DMS153 (cell line): ENCODE measurements around the gene IGFBP5.

Experiments
- DNase-seq: peaks from one replicate; lab custom pipeline; 2025; lab: John Stamatoyannopoulos, UW

Gene IGFBP5

DNA sequence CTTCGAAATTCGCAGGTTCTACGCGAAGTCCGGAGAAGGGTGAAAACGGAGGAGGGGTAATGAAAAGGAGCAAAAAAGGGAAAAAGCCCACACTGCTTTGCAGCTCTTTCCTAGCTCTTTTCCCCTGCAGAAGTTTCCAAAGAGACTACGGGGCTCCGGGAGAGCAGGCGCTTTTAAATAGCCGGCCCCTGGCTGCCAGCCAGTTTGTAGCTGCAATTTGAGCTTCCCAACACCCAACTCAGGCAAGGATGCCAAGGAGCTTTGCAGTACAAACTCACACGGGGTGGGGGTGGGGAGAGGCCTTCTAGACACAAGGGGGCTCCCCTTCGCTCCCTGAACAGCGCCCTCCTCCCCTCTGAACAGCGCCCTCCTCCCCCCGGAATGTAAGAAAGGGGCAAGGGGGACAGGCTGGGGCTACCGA lies at the start of gene IGFBP5:
Gene IGFBP5, minus strand, starts transcription at position 149 of the 421 bp plus-strand sequence. CDS start 774 bp downstream, outside the sequence.
- peak; percentile 82 for DNase-seq

DNA sequence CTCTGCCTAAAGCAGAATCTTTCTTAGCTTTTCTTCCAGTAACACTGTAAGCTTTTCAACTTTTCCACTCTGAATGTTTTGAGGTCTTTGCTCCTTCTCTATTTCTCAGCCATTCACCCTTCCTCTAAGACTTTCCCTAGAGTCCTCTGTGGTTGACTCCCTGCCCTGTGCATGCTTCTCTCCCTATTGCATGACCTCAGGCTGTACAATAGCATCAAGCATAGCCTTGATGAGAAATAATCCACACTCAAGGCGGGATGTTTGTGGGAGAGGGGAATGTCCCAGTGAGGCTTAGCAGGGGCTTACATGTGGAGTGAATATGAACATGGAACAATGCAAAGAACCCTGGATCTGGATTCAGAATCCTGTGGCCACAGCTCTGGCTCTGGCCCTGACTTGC lies 48.4 kb upstream of the IGFBP5 start:
- no peak for DNase-seq

- no peak for DNase-seq
Measured at GRCh38 chr2:216742411-216742810, 47.1 kb upstream of the IGFBP5 start.

DNA sequence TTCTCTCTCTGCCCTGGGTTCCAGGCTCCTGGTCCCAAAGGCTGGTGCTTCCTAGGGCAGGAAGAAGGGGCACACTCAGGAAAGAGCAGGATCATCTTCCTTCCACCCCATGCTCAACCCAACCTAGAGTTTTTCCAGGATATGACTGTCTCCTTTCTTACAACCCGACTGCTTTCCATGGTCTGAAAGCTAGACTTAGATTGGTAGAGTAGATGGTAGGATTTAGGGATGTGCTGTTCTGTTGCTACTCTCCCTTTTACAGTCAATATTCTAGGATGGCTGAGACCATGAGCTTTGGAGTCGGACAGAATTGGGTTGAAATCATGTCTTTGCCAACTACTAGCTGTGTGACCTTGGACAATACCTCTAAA lies 45.9 kb upstream of the IGFBP5 start:
- no peak for DNase-seq

- peak; percentile 39 for DNase-seq
Measured at GRCh38 chr2:216740557-216741222, 45.3 kb upstream of the IGFBP5 start.

DNA sequence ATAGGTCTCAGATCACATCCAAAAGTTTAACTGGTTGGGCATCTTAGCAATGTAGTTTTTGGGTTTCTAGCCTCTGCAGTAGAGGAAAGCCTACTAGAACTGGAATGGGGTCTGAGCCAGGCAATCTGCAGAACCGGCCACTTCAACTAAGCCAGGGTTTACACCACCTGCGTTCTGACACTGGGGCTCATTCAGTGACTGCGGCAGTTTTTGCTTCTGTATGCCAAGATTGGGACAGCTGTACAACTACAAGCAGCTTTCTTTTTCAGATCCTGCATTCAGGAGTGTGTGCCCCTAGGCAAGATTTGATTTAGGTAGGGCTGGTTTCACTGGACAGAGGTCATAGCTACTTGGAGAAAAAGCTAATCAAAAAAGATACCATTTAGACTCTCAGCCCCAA lies 43.7 kb upstream of the IGFBP5 start:
- DNase-seq = peak; percentile 25

DNA sequence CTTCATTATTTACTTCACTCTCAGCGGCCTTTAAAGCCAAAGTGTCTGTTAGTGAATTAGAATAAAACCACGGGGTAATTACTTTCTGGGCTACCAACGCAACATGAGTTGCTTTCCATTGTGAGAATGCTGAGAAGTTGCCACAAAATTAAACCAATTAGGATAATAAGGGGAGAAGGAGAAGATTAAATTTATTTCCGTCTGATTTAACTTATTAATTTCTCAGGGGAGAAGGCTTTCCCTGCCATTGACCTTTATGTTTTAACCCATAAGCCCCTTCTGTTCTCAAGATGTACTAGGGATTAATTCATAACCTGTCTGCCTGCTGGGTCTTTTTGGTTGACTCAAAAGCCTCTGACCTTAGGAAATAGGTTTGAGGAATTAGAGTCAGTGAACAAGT lies 42.3 kb upstream of the IGFBP5 start:
- no peak for DNase-seq

GRCh38 chr2:216736326-216736725 lies 41.0 kb upstream of the IGFBP5 start:
- DNase-seq = no peak

GRCh38 chr2:216735668-216736067 lies 40.3 kb upstream of the IGFBP5 start:
- no peak for DNase-seq

DNA sequence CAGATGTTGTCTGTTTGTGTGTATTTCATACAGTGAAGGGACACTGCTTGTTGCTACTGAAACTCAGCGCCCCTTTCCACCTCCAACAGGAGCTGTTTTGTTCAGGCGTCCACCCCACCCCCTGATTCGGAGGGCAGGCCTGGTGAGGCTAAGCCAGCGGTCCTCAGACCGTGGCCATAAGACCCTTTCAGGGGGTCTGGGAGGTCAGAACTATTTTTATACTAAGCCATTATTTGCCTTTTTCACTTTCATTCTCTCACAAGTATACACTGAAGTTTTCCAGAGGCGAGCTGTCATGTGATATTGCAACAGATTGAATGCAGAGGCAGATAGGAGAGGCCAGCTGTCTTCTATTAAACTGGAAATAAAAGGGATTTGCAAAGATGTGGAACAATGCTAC lies 39.7 kb upstream of the IGFBP5 start:
- DNase-seq = no peak

- no peak for DNase-seq
Measured at GRCh38 chr2:216733046-216733445, 37.7 kb upstream of the IGFBP5 start.

DNA sequence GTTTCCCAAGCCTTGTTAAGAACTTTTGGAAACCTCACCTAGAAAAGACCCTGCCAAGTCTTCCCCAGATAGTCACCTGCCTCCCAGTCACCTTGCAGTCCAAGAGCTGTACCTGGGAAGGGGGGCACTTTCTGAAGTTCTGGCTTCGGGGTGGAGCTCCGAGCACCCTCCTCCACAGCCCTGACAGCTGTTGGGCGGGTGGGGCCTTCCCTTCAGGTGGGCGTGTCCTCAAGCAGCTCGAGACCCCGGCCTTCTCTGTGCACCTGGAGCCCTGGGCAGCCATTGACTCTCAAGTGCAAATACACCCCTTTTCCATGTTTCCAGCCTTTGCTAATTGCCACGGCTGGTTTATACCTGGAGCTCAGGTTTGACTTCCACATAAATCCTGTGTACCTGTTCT lies 37.0 kb upstream of the IGFBP5 start:
- no peak for DNase-seq

- DNase-seq = no peak
Measured at GRCh38 chr2:216731465-216731864, 36.1 kb upstream of the IGFBP5 start.

DNA sequence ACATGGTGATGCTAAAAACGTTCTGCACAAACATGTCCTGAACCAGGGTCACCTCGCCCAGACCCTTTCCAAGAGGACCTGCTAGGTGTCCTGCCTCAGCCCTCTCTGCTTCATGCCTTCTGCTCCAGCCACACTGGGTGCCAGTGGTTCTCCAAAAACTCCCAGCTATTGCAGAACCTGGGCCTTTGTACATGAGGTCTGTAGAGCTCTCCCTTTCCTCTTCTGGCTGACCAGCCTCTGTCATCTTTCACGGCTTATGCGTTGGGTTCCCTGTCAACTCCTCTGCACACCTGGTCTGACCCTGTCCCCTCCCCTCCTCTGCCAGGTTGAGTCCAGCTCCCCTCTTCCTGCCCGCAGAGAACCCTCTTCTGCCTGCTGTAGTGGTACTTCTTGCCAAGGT lies 35.5 kb upstream of the IGFBP5 start:
- no peak for DNase-seq

DNA sequence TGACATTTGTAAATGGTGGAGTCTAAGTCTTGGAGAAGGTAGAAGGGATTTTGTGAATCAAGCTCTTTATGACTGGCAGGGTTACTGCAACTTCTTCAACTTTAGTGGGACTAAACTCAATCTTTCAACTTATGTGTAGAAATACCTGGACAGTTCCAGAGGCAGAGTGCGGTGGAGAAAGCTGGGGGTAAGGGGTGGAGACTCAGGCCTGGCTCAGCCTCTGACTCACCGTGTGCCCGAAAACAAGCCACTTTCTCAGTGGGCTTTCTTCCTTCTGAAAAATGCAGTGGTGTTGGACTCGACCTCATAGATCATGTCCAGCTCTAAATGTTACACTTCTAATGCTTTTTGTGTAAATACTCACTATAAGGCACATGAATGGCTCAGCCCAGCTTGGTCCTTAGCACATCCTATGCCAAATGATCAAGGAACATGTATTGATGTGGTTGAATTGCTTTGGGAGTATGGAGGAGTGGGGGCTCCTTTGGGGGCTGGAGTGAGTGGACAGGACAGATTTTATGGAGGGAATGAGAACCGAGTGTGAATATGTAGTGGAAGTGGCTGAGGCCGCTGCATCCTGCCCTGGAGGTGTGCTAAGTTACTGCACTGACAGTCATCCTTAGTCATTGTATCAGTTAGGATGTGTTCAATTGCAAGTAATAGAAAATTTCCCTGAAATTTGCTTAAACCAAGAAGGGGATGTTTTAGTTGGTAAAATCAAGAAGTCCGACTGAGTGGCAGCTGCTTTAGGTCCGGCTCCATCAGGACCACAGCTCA lies 32.2 kb upstream of the IGFBP5 start:
- DNase-seq = no peak

DNA sequence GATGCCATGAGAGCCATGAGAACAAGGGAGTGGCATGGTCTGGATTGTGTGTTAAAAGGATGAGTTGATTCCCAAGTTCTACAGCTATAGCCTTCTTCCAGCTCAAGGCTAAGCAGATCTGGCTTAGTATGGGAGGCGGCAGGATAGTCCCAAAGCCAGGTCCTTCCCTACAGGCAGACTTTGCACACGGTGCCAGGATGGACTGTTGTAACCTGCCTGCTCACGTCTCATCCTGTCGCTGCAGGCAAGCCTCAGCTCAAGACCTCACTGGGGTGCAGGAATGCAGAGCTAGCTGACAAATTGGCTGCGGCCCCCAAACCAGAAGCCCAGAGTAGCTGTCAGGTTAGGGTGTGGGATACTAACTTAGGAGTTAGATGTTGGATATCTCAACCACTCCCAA lies 28.8 kb upstream of the IGFBP5 start:
- no peak for DNase-seq

GRCh38 chr2:216721141-216721540 lies 25.8 kb upstream of the IGFBP5 start:
- no peak for DNase-seq

DNA sequence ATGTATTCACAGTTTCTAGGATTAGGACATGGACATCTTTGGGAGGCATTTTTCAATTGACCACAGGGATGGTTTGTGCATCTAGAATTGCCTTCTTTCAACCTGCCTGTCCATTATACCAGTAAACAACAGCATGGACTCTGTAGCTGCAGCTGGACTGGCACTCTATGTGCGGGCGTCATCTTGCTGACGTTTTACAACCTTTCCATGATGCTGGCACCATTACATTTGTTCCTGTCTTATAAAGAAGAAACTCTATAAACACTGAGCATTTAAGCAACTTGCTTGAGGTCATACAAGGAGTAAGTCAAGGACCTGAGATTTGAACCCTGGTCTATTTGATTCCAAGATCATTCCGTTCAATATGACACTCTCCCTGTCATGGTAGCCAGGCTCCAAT lies 25.4 kb upstream of the IGFBP5 start:
- DNase-seq = no peak

GRCh38 chr2:216717907-216718615 lies 22.7 kb upstream of the IGFBP5 start:
- DNase-seq = no peak

GRCh38 chr2:216717491-216717901 lies 22.1 kb upstream of the IGFBP5 start:
- no peak for DNase-seq

DNA sequence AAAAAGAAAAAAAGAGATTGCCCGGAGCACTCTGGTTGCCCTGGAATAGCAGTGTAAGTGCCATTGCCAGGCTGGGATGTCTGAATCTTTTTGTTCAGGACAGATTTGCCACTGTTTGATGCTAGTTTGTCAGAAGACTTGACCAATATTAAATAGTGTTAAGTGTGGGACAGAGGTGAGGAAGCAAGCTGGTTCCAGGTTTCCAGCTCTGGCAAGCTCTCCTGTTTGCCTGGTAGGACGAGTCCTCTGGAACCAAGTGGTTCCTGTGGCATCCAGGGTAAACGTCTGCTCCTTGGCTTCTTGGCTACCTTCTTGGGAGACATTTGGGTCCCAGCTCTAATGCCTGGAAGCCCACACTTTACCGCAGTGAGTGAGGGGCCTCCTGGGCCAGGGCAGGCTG lies 20.8 kb upstream of the IGFBP5 start:
- no peak for DNase-seq

GRCh38 chr2:216715402-216715974 lies 20.1 kb upstream of the IGFBP5 start:
- DNase-seq = no peak

- no peak for DNase-seq
Measured at GRCh38 chr2:216714376-216714775, 19.0 kb upstream of the IGFBP5 start.
